Measurements from ENCODE around the gene TSC22D1.

The TSC22D1 gene

GRCh38 chr13:44435919-44436510 is 140.1 kb downstream of the TSC22D1 start:
- TF ChIP-seq CTCF (IDR thresholded peaks at IDR 0.05; ENCODE audit: extremely low read depth, missing control alignments) = no peak
- DNase-seq (ENCODE audit: low spot score) = no peak

- peak; percentile 85 for DNase-seq (ENCODE audit: low spot score)
- no peak for TF ChIP-seq CTCF (IDR thresholded peaks at IDR 0.05; ENCODE audit: extremely low read depth, missing control alignments)
These were observed 140.8 kb downstream of the TSC22D1 start for GRCh38 chr13:44435142-44435918.

- TF ChIP-seq CTCF (IDR thresholded peaks at IDR 0.05; ENCODE audit: extremely low read depth, missing control alignments) = no peak
- no peak for DNase-seq (ENCODE audit: low spot score)
These were observed 141.4 kb downstream of the TSC22D1 start for GRCh38 chr13:44434766-44435141.

- no peak for TF ChIP-seq CTCF (IDR thresholded peaks at IDR 0.05; ENCODE audit: extremely low read depth, missing control alignments)
- DNase-seq (ENCODE audit: low spot score) = no peak
These were observed 142.0 kb downstream of the TSC22D1 start for GRCh38 chr13:44433863-44434765.

- TF ChIP-seq CTCF (IDR thresholded peaks at IDR 0.05; ENCODE audit: extremely low read depth, missing control alignments) = no peak
- no peak for DNase-seq (ENCODE audit: low spot score)
These were observed 143.5 kb downstream of the TSC22D1 start for GRCh38 chr13:44432650-44433049.

- TF ChIP-seq CTCF (IDR thresholded peaks at IDR 0.05; ENCODE audit: extremely low read depth, missing control alignments) = no peak
- no peak for DNase-seq (ENCODE audit: low spot score)
These were observed 145.0 kb downstream of the TSC22D1 start for GRCh38 chr13:44431150-44431549.

GRCh38 chr13:44429311-44429710 is 146.8 kb downstream of the TSC22D1 start:
- TF ChIP-seq CTCF (IDR thresholded peaks at IDR 0.05; ENCODE audit: extremely low read depth, missing control alignments) = no peak
- DNase-seq (ENCODE audit: low spot score) = no peak
